ENCODE data around the gene COA8. TPM values are rescaled to one million over a fixed set of nuclear protein-coding genes. Genes with fewer than 3 reads are reported as not detected.
A peak's percentile ranks its signal among the peaks of the same experiment; 100 is the strongest.

The COA8 gene
- total and polyA plus RNA-seq, 2 of the 13 experiments (the other 11 are each of a cell fraction or from before 2014, with no cell fraction given): 10.9 to 25.1 TPM

DNA sequence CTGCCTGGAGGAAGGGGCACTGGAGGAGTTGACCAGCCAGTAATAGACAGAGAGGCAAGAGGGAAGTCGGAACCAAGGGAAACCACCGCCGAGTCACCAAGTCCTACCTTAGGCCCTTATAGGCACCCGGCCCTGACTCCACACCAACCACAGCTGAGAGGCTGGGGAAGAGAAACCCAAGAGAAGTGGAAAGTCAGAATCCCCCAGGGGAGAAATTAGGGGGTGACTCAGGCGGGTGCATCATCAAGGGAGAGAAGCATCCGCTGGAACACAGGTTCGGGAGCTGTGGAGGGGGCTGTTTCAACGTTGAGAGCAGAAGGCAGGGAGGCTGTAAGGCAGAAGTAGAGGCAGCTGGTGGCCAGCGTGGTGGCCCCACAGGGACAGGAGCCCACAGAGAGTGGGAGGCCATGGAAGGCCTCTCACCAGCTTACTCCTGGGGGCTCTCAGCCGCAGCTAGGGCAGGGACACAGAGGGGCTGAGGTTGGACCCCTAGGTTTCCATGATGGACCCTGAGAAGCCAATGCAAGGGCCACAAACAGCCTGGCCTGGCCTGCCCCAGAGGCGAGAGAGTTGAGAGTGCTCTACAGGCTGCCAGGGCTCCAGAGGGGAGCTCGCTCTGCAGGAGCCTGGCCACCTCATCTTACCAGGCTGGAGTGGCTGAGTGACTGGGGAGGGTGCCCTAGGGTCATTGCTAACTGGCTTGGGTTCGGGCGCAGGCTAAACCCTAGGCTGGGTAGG, 35.2 kb upstream of the COA8 start (continued):
- TF ChIP-seq, protein P1, sequence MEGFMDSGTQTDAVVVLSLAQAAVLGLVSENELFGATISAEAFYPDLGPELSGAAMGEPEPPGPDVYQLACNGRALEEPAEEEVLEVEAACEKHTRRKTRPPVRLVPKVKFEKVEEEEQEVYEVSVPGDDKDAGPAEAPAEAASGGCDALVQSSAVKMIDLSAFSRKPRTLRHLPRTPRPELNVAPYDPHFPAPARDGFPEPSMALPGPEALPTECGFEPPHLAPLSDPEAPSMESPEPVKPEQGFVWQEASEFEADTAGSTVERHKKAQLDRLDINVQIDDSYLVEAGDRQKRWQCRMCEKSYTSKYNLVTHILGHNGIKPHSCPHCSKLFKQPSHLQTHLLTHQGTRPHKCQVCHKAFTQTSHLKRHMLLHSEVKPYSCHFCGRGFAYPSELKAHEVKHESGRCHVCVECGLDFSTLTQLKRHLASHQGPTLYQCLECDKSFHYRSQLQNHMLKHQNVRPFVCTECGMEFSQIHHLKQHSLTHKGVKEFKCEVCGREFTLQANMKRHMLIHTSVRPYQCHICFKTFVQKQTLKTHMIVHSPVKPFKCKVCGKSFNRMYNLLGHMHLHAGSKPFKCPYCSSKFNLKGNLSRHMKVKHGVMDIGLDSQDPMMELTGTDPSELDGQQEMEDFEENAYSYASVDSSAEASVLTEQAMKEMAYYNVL (CRISPR knock-in tag; IDR thresholded peaks at IDR 0.05; ENCODE audit: borderline replicate concordance): 0 out of 2 replicates have a peak, but pooled peaks have one; percentile 5
- TF ChIP-seq IRF2 (CRISPR knock-in tag; IDR thresholded peaks at IDR 0.05) (no peak), KDM2A (CRISPR knock-in tag; IDR thresholded peaks at IDR 0.05; ENCODE audit: borderline replicate concordance, low read depth) (no peak), NCOR1 (IDR thresholded peaks at IDR 0.05; ENCODE audit: borderline replicate concordance, low read length) (0 out of 2 replicates have a peak, but pooled peaks have one; percentile 2), ZNF564 (CRISPR knock-in tag; IDR thresholded peaks at IDR 0.05) (0 out of 2 replicates have a peak, but pooled peaks have one; percentile 6), ZNF160 (CRISPR knock-in tag; IDR thresholded peaks at IDR 0.05) (no peak)
- TF ChIP-seq, protein P2, sequence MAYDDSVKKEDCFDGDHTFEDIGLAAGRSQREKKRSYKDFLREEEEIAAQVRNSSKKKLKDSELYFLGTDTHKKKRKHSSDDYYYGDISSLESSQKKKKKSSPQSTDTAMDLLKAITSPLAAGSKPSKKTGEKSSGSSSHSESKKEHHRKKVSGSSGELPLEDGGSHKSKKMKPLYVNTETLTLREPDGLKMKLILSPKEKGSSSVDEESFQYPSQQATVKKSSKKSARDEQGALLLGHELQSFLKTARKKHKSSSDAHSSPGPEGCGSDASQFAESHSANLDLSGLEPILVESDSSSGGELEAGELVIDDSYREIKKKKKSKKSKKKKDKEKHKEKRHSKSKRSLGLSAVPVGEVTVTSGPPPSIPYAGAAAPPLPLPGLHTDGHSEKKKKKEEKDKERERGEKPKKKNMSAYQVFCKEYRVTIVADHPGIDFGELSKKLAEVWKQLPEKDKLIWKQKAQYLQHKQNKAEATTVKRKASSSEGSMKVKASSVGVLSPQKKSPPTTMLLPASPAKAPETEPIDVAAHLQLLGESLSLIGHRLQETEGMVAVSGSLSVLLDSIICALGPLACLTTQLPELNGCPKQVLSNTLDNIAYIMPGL (CRISPR knock-in tag; IDR thresholded peaks at IDR 0.05; ENCODE audit: borderline replicate concordance in 1 of 2, low read depth in 1 of 2): no peak

All from HepG2 (cell line).